ENCODE measurements around the gene PANX2.

- no peak for TF ChIP-seq ZNF776 (CRISPR knock-in tag; IDR thresholded peaks at IDR 0.05)
- TF ChIP-seq ZNF549 (CRISPR knock-in tag; IDR thresholded peaks at IDR 0.05): no peak
- no peak for TF ChIP-seq YY1 (IDR thresholded peaks at IDR 0.05; ENCODE audit: insufficient read depth, insufficient replicate concordance, low read depth, low read length)
- TF ChIP-seq, protein P1, sequence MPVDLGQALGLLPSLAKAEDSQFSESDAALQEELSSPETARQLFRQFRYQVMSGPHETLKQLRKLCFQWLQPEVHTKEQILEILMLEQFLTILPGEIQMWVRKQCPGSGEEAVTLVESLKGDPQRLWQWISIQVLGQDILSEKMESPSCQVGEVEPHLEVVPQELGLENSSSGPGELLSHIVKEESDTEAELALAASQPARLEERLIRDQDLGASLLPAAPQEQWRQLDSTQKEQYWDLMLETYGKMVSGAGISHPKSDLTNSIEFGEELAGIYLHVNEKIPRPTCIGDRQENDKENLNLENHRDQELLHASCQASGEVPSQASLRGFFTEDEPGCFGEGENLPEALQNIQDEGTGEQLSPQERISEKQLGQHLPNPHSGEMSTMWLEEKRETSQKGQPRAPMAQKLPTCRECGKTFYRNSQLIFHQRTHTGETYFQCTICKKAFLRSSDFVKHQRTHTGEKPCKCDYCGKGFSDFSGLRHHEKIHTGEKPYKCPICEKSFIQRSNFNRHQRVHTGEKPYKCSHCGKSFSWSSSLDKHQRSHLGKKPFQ (CRISPR knock-in tag; IDR thresholded peaks at IDR 0.05; ENCODE audit: insufficient replicate concordance): no peak
- TF ChIP-seq ZNF546 (CRISPR knock-in tag; conservative IDR thresholded peaks at IDR 0.05): no peak
- TF ChIP-seq EP300 (IDR thresholded peaks at IDR 0.05; ENCODE audit: low read depth in 2 of 2, low read length in 2 of 2): no peak
- no peak for TF ChIP-seq EP300 (CRISPR knock-in tag; IDR thresholded peaks at IDR 0.05; ENCODE audit: borderline replicate concordance)
- TF ChIP-seq SMAD1 (CRISPR knock-in tag; IDR thresholded peaks at IDR 0.05; ENCODE audit: borderline replicate concordance, low read depth): no peak
- TF ChIP-seq PRPF4 (IDR thresholded peaks at IDR 0.05; ENCODE audit: low read depth, low read length, poor library complexity, severe bottlenecking): no peak
- TF ChIP-seq MXD3 (CRISPR knock-in tag; IDR thresholded peaks at IDR 0.05): no peak
These were observed 51.1 kb downstream of the PANX2 start for GRCh38 chr22:50221410-50222300.

Data from HepG2 (cell line).